DND-41 (cell line): ENCODE results near the gene RASL11A.

Source experiments
- CTCF ChIP-seq: IDR thresholded peaks from 2 replicates; pipeline ENCODE4 v1.5.1; 2012; ENCODE audit warnings: borderline replicate concordance, low read length, moderate library complexity, mild to moderate bottlenecking; ENCODE audit not compliant: poor library complexity, severe bottlenecking; ENCODE audit errors: extremely low read depth
- EZH2 ChIP-seq: IDR thresholded peaks from 3 replicates; pipeline ENCODE4 v1.6.1; 2012; ENCODE audit warnings: borderline replicate concordance, low read depth, mild to moderate bottlenecking, moderate library complexity, low read length, inconsistent platforms; ENCODE audit not compliant: severe bottlenecking

GRCh38 chr13:27270594-27271520, at the start of gene RASL11A:
- TF ChIP-seq CTCF, result peak; percentile 76
- peak; percentile 60 for TF ChIP-seq EZH2
